IMR-90 (cell line): ENCODE data around the gene NPTN. TPM values are rescaled to one million over a fixed set of nuclear protein-coding genes. Genes with fewer than 3 reads are reported as not detected.

Experiments
- ATAC-seq: fragments of 200-7000 bp; cut with Tn5 transposase; 2 replicates; pipeline ENCODE4 v1.9.1; 2020; ENCODE audit warnings: low read depth, mild to moderate bottlenecking, moderate library complexity
- BruUV-seq: library from RNA; stranded (reverse); fragments of 400-500 nt; replicated peaks from 2 replicates; lab custom pipeline; 2021; lab: Mats Ljungman, UMichigan
- CTCF ChIA-PET: fragments of 300-600 bp; formaldehyde crosslinking; extraction: SDS; loops from one replicate; lab custom pipeline; 2021; ENCODE audit warnings: antibody characterized with exemption; lab: Yijun Ruan, JAX
- POLR2A ChIA-PET: fragments of 300-600 bp; sonication (Branson Sonifier 250); formaldehyde crosslinking; loops from one replicate; lab custom pipeline; 2022; ENCODE audit warnings: antibody characterized with exemption; ENCODE audit not compliant: unreplicated experiment; lab: Charles Lee
- DNase-seq: peaks from one replicate; pipeline ENCODE4 v3.0.0; 2013
- H2AFZ ChIP-seq: replicated peaks from 2 replicates; pipeline ENCODE3; 2013; ENCODE audit warnings: low read length, mild to moderate bottlenecking; ENCODE audit not compliant: poor library complexity
- H2AK5ac ChIP-seq: 2 replicates; pipeline ENCODE4 v1.6.1; 2013; ENCODE audit warnings: low read depth, low read length, inconsistent platforms
- H2AK9ac ChIP-seq: replicated peaks from 2 replicates; pipeline ENCODE3; 2013; ENCODE audit warnings: mild to moderate bottlenecking, low read depth, low read length, moderate library complexity; ENCODE audit not compliant: poor library complexity
- H2BK120ac ChIP-seq: 2 replicates; pipeline ENCODE4 v1.6.1; 2013; ENCODE audit warnings: low read depth, low read length, inconsistent platforms
- H2BK15ac ChIP-seq: 3 replicates; pipeline ENCODE4 v1.6.1; 2013; ENCODE audit warnings: low read depth, low read length, inconsistent platforms
- H2BK20ac ChIP-seq: 2 replicates; pipeline ENCODE4 v1.6.1; 2013; ENCODE audit warnings: low read depth, mild to moderate bottlenecking, inconsistent platforms, low read length, moderate library complexity
- H2BK5ac ChIP-seq: 2 replicates; pipeline ENCODE4 v1.6.1; 2013; ENCODE audit warnings: mild to moderate bottlenecking, low read depth, low read length, inconsistent platforms; ENCODE audit not compliant: poor library complexity, severe bottlenecking
- H3K14ac ChIP-seq: replicated peaks from 2 replicates; pipeline ENCODE4 v1.6.1; 2013; ENCODE audit warnings: low read depth, low read length, inconsistent platforms
- H3K18ac ChIP-seq: 2 replicates; pipeline ENCODE4 v1.6.1; 2013; ENCODE audit warnings: low read depth, low read length, control low read depth
- H3K23ac ChIP-seq: 2 replicates; pipeline ENCODE4 v1.6.1; 2013; ENCODE audit warnings: low read depth, low read length, inconsistent platforms
- H3K27ac ChIP-seq: 2 replicates; pipeline ENCODE4 v1.5.1; 2013; ENCODE audit warnings: mild to moderate bottlenecking, control low read depth, low read length; ENCODE audit not compliant: insufficient read depth
- H3K27me3 ChIP-seq: 2 replicates; pipeline ENCODE4 v1.6.1; 2013; ENCODE audit warnings: low read length; ENCODE audit not compliant: control insufficient read depth, insufficient read depth
- H3K36me3 ChIP-seq: 2 replicates; pipeline ENCODE4 v1.6.1; 2013; ENCODE audit warnings: low read length, mixed read lengths; ENCODE audit not compliant: control insufficient read depth, insufficient read depth
- H3K4ac ChIP-seq: 2 replicates; pipeline ENCODE4 v1.6.1; 2013; ENCODE audit warnings: low read depth, low read length, inconsistent platforms
- H3K4me1 ChIP-seq: 2 replicates; pipeline ENCODE4 v1.6.1; 2013; ENCODE audit warnings: low read length, mixed read lengths; ENCODE audit not compliant: control insufficient read depth, insufficient read depth
- H3K4me2 ChIP-seq: 2 replicates; pipeline ENCODE4 v1.6.1; 2013; ENCODE audit warnings: low read depth, mild to moderate bottlenecking, control low read depth, low read length, moderate library complexity
- H3K4me3 ChIP-seq: 2 replicates; pipeline ENCODE4 v1.5.1; 2013; ENCODE audit warnings: low read depth, mild to moderate bottlenecking, control low read depth, low read length, moderate library complexity; ENCODE audit not compliant: insufficient read depth
- H3K56ac ChIP-seq: 2 replicates; pipeline ENCODE4 v1.6.1; 2013; ENCODE audit warnings: low read length, inconsistent platforms; ENCODE audit not compliant: insufficient read depth; ENCODE audit errors: extremely low read depth
- H3K79me1 ChIP-seq, 2 experiments: 2 replicates each; pipeline ENCODE4 v1.6.1; 2013; ENCODE audit warnings: low read length in 2 of 2, inconsistent platforms in 1 of 2, low read depth in 1 of 2
- H3K9ac ChIP-seq: 2 replicates; pipeline ENCODE4 v1.6.1; 2013; ENCODE audit warnings: low read depth, low read length, control low read depth
- H3K9me1 ChIP-seq: 2 replicates; pipeline ENCODE4 v1.6.1; 2013; ENCODE audit warnings: low read length, inconsistent platforms; ENCODE audit not compliant: insufficient read depth
- H3K9me3 ChIP-seq: 2 replicates; pipeline ENCODE4 v1.6.1; 2013; ENCODE audit warnings: low read length; ENCODE audit not compliant: control insufficient read depth, insufficient read depth
- H4K20me1 ChIP-seq: 2 replicates; pipeline ENCODE4 v1.6.1; 2013; ENCODE audit warnings: low read length, inconsistent platforms; ENCODE audit not compliant: insufficient read depth
- H4K5ac ChIP-seq: 2 replicates; pipeline ENCODE4 v1.6.1; 2013; ENCODE audit warnings: mild to moderate bottlenecking, low read depth, low read length, control low read depth
- H4K8ac ChIP-seq, 2 experiments: 2 replicates each; pipeline ENCODE4 v1.6.1; 2013; ENCODE audit warnings: low read depth in 2 of 2, low read length in 2 of 2, control low read depth in 1 of 2, inconsistent platforms in 1 of 2
- H4K91ac ChIP-seq: 2 replicates; pipeline ENCODE4 v1.6.1; 2013; ENCODE audit warnings: low read depth, low read length, inconsistent platforms; ENCODE audit not compliant: insufficient read depth
- BHLHE40 ChIP-seq: fragments of 150-350 bp; IDR thresholded peaks from 2 replicates; pipeline ENCODE4 v1.6.1; 2016; ENCODE audit warnings: mild to moderate bottlenecking, low read depth, low read length
- CEBPB ChIP-seq: IDR thresholded peaks from 2 replicates; pipeline ENCODE4 v1.6.1; 2012; ENCODE audit warnings: low read depth, low read length, improper control_type of control experiment
- CHD1 ChIP-seq: IDR thresholded peaks from 2 replicates; pipeline ENCODE4 v1.6.1; 2012; ENCODE audit warnings: low read depth, low read length, improper control_type of control experiment
- FOS ChIP-seq: fragments of 150-350 bp; IDR thresholded peaks from 2 replicates; pipeline ENCODE4 v1.6.1; 2016; ENCODE audit warnings: low read depth, low read length
- MAFK ChIP-seq: IDR thresholded peaks from 2 replicates; pipeline ENCODE4 v1.6.1; 2012; ENCODE audit warnings: low read depth, low read length, improper control_type of control experiment
- MXI1 ChIP-seq: IDR thresholded peaks from 2 replicates; pipeline ENCODE4 v1.6.1; 2012; ENCODE audit warnings: low read depth, mild to moderate bottlenecking, low read length, moderate library complexity, borderline replicate concordance
- POLR2A ChIP-seq: IDR thresholded peaks from 2 replicates; pipeline ENCODE4 v1.6.1; 2012; ENCODE audit warnings: mild to moderate bottlenecking, low read depth, low read length
- RAD21 ChIP-seq: IDR thresholded peaks from 2 replicates; pipeline ENCODE4 v1.6.1; 2012; ENCODE audit warnings: low read length, improper control_type of control experiment
- RFX5 ChIP-seq: IDR thresholded peaks from 2 replicates; pipeline ENCODE4 v1.8.0; 2012; ENCODE audit warnings: low read depth, mild to moderate bottlenecking, low read length, moderate library complexity
- WGBS, 2 experiments: methylation state at CpG; one replicate each; pipeline versions ENCODE4 v1.1.5 to v1.1.7; 2013; ENCODE audit warnings: missing lambda C conversion rate in 2 of 2; ENCODE audit not compliant: insufficient read length in 1 of 2; ENCODE audit errors: extremely low coverage in 2 of 2; 5-methylcytosine and 5-hydroxymethylcytosine counted together
- dilution Hi-C: fragments of 300-500 bp; cut with HindIII; formaldehyde crosslinking; loops from one replicate; pipeline ENCODE4 v1.14.3; 2018; ENCODE audit warnings: low sequenced_read_pairs; ENCODE audit not compliant: unreplicated experiment
- in situ Hi-C: fragments of 300-500 bp; cut with MboI; formaldehyde crosslinking; loops from 3 replicates; pipeline ENCODE4 v1.14.3; 2019; ENCODE audit warnings: low sequenced_read_pairs, inconsistent platforms, mixed read lengths
- intact Hi-C: fragments of 100-400 bp; cut with micrococcal nuclease; formaldehyde crosslinking; loops from 2 replicates; pipeline ENCODE4 v1.10.0; 2022
- polyA plus RNA-seq, 3 experiments: library from polyadenylated mRNA; depleted of rRNA; stranded (reverse); fragments of >200 nt; gene quantifications; 2 replicates each; pipeline ENCODE4 v1.2.3, GENCODE V29; 2012; ENCODE audit warnings: low replicate concordance in 1 of 3
- total RNA-seq: library from RNA; depleted of rRNA; stranded (reverse); fragments of >200 nt; gene quantifications from 2 replicates; pipeline ENCODE4 v1.2.3, GENCODE V29; 2012
- TF ChIP-seq, protein P1 (sequence below): fragments of 150-350 bp; IDR thresholded peaks from 2 replicates; pipeline ENCODE4 v1.6.1; 2016; ENCODE audit warnings: low read depth, mild to moderate bottlenecking, low read length, moderate library complexity, borderline replicate concordance

The NPTN gene
- total and polyA plus RNA-seq, 2 of the 4 experiments (the other 2 are of a cell fraction): 171 to 329 TPM

DNA sequence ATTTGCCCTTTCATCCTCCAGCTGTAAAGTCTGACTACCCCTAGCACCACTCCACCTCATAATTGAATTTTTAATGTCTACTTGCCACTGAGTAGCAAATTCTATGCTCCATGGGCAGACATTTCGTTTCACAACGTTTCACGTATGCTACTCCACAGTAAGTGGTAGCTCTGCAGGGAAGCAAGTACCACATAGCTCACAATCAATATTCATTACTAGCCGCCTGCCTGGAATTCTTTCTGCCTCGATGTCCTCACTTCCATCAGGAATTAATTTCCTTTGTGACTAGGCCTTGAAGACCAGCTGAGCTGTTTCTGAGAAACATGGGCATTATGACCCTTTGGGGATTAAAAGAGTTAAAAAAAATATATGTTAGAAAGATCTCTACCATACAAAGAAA is 15.3 kb downstream of the NPTN start:
- POLR2A ChIA-PET: interaction anchor here (0.6 to 1.5 kb wide), 2 partner anchors 12 to 302 kb away, joined by 3 read pairs; no protein-coding TSS in a partner anchor

More for the DNA sequence above, 15.3 kb downstream of the NPTN start:
- H3K27me3 ChIP-seq: no peaks in the 10 kb centered on the region
- no peak overlapping the region for H2BK120ac ChIP-seq
- dilution Hi-C loops: no loop called here
- H4K91ac ChIP-seq: no peak overlapping the region
- WGBS, 2 experiments: 94% methylated on average over 3 of the region's 5 CpGs; no CpG with 5 or more reads in 1 of the 2 experiments
- no peak overlapping the region for H4K5ac ChIP-seq
- no peak overlapping the region for H2AK9ac ChIP-seq
- H4K20me1 ChIP-seq: peaks cover 84% of the 10 kb centered on the region
- H3K23ac ChIP-seq: no peak overlapping the region
- peaks cover 20 to 65% of the 10 kb centered on the region in 2 experiments for H3K79me1 ChIP-seq
- no peak overlapping the region for H3K14ac ChIP-seq
- no peak overlapping the region for H3K56ac ChIP-seq
- H3K27ac ChIP-seq: no peak overlapping the region
- no peak for DNase-seq
- H2AFZ ChIP-seq: no peak overlapping the region
- 0 out of 2 replicates have a peak, but pooled peaks cover 6% of the 10 kb centered on the region for H3K9me1 ChIP-seq
- intact Hi-C loops: no loop called here
- H3K9me3 ChIP-seq: no peaks in the 10 kb centered on the region
- H2BK20ac ChIP-seq: no peak overlapping the region
- no peak overlapping the region for H3K9ac ChIP-seq
- H2BK15ac ChIP-seq: no peak overlapping the region
- H2AK5ac ChIP-seq: no peak overlapping the region
- peaks cover 2% of the 10 kb centered on the region for H3K4me1 ChIP-seq
- in situ Hi-C loops: no loop called here
- H4K8ac ChIP-seq: no peak overlapping the region
- no TSS peak for BruUV-seq
- no peak overlapping the region for H3K4me2 ChIP-seq
- H2BK5ac ChIP-seq: no peak overlapping the region
- no peak overlapping the region for H3K18ac ChIP-seq
- ATAC-seq: no peak
- CTCF ChIA-PET: interaction anchor here (1.6 kb wide), 1 partner anchor 19 kb away, joined by 3 read pairs; no protein-coding TSS in a partner anchor
- TF ChIP-seq MXI1 (no peak), MAFK (no peak), RFX5 (no peak), CEBPB (no peak), BHLHE40 (no peak), CHD1 (no peak), POLR2A (no peak), FOS (no peak), RAD21 (no peak)
- TF ChIP-seq, protein P1, sequence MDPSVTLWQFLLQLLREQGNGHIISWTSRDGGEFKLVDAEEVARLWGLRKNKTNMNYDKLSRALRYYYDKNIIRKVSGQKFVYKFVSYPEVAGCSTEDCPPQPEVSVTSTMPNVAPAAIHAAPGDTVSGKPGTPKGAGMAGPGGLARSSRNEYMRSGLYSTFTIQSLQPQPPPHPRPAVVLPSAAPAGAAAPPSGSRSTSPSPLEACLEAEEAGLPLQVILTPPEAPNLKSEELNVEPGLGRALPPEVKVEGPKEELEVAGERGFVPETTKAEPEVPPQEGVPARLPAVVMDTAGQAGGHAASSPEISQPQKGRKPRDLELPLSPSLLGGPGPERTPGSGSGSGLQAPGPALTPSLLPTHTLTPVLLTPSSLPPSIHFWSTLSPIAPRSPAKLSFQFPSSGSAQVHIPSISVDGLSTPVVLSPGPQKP: no peak
- H3K4me3 ChIP-seq: no peak overlapping the region
- no peak overlapping the region for H3K4ac ChIP-seq
- H3K36me3 ChIP-seq: 0 out of 2 replicates have a peak, but pooled peaks cover 2% of the 10 kb centered on the region
